Right lung (tissue), 10 donors: Measurements from ENCODE around the gene ZNF691. TPM values are rescaled to one million over a fixed set of nuclear protein-coding genes. Genes with fewer than 3 reads are reported as not detected.
"Not testable (repeated sequence)": the region's sequence is repeated elsewhere in the genome, so short reads cannot be mapped to it uniquely, and the experiment has no call there.

Experiments used
- DNase-seq, 2 donors: peaks; one replicate each; pipeline ENCODE4 v3.0.0-alpha.2; 2013
- long read RNA-seq, 8 donors: transcript quantifications; one replicate each; lab custom pipeline, GENCODE V29; 2026
- polyA plus RNA-seq, 5 donors: library from polyadenylated mRNA; unstranded; fragments of 120-200 nt; gene quantifications; one replicate each; pipeline versions ENCODE4 v1.2.1 to v1.2.3, GENCODE V29; 2013; ENCODE audit warnings: inconsistent platforms in 1 of 5, low replicate concordance in 1 of 5; ENCODE audit not compliant: insufficient read length in 5 of 5, insufficient read depth in 1 of 5

The ZNF691 gene
- 10 to 100 TPM; 16.0 to 21.0 (median 17.7) TPM for polyA plus RNA-seq
- long read RNA-seq, donor 1, partial matches to known transcripts = 6 of 11 reads
- long read RNA-seq, donor 1, other reads (novel, unspliced or antisense) = 0 of 11 reads
- long read RNA-seq, donor 2, partial matches to known transcripts = 0 of 4 reads
- long read RNA-seq, donor 2, other reads (novel, unspliced or antisense) = 0 of 4 reads
- long read RNA-seq, donor 3, partial matches to known transcripts = 0 of 7 reads
- long read RNA-seq, donor 3, other reads (novel, unspliced or antisense) = 0 of 7 reads
- long read RNA-seq, donor 4, partial matches to known transcripts = 0 of 4 reads
- long read RNA-seq, donor 4, other reads (novel, unspliced or antisense) = 0 of 4 reads
- long read RNA-seq, donor 5, partial matches to known transcripts = 0 of 3 reads
- long read RNA-seq, donor 5, other reads (novel, unspliced or antisense) = 0 of 3 reads
- long read RNA-seq, donor 6, partial matches to known transcripts = 6 of 10 reads
- long read RNA-seq, donor 6, other reads (novel, unspliced or antisense) = 0 of 10 reads
- long read RNA-seq, donor 7, partial matches to known transcripts = 0 of 3 reads
- long read RNA-seq, donor 7, other reads (novel, unspliced or antisense) = 0 of 3 reads
- long read RNA-seq, donor 8, partial matches to known transcripts = 0 of 3 reads
- long read RNA-seq, donor 8, other reads (novel, unspliced or antisense) = 0 of 3 reads

GRCh38 chr1:42846257-42847110 lies at the start of gene ZNF691:
Gene ZNF691, plus strand, starts transcription at chr1:42846613. Its CDS starts 3,046 bp downstream, at chr1:42849659.
- DNase-seq = peak; percentile 93 to 95

- no peak for DNase-seq
Measured at GRCh38 chr1:42797414-42797813, 49.0 kb upstream of the ZNF691 start.

- no peak for DNase-seq
Measured at GRCh38 chr1:42797979-42798378, 48.4 kb upstream of the ZNF691 start.

GRCh38 chr1:42801832-42802473 lies 44.5 kb upstream of the ZNF691 start:
- no peak for DNase-seq

GRCh38 chr1:42806171-42806570 lies 40.2 kb upstream of the ZNF691 start:
- no peak for DNase-seq

- no peak for DNase-seq
Measured at GRCh38 chr1:42806593-42806992, 39.8 kb upstream of the ZNF691 start.

GRCh38 chr1:42807056-42807668 lies 39.3 kb upstream of the ZNF691 start:
- no peak for DNase-seq

- DNase-seq = not testable (repeated sequence)
Measured at GRCh38 chr1:42814815-42815214, 31.6 kb upstream of the ZNF691 start.

GRCh38 chr1:42815941-42816584 lies 30.4 kb upstream of the ZNF691 start:
- DNase-seq = peak; percentile 22 to 23

- DNase-seq = peak; percentile 93 to 94
Measured at GRCh38 chr1:42816585-42817439, 29.6 kb upstream of the ZNF691 start, which contains the start of the genes ERMAP and SVBP. Gene ERMAP, plus strand, starts transcription at chr1:42817122. Its CDS starts 13,327 bp downstream, at chr1:42830449. Gene SVBP, minus strand, starts transcription at chr1:42817397. Its CDS starts 853 bp downstream, at chr1:42816544.

GRCh38 chr1:42817440-42817767 lies 29.0 kb upstream of the ZNF691 start:
- no peak for DNase-seq

GRCh38 chr1:42817976-42818375 lies 28.4 kb upstream of the ZNF691 start:
- no peak for DNase-seq

- no peak for DNase-seq
Measured at GRCh38 chr1:42820813-42821212, 25.6 kb upstream of the ZNF691 start.

- no peak for DNase-seq
Measured at GRCh38 chr1:42821690-42822089, 24.7 kb upstream of the ZNF691 start.

GRCh38 chr1:42822800-42823392 lies 23.5 kb upstream of the ZNF691 start:
- no peak for DNase-seq

- DNase-seq = no peak
Measured at GRCh38 chr1:42824481-42825035, 21.9 kb upstream of the ZNF691 start.

- DNase-seq = no peak
Measured at GRCh38 chr1:42825036-42825851, 21.2 kb upstream of the ZNF691 start.

- no peak for DNase-seq
Measured at GRCh38 chr1:42830631-42831030, 15.8 kb upstream of the ZNF691 start.
